ENCODE results near the gene ZMAT3. TPM values are rescaled to one million over a fixed set of nuclear protein-coding genes. Genes with fewer than 3 reads are reported as not detected.

The ZMAT3 gene
- total RNA-seq, 1 experiment from 2014 or later: 2.4 TPM

DNA sequence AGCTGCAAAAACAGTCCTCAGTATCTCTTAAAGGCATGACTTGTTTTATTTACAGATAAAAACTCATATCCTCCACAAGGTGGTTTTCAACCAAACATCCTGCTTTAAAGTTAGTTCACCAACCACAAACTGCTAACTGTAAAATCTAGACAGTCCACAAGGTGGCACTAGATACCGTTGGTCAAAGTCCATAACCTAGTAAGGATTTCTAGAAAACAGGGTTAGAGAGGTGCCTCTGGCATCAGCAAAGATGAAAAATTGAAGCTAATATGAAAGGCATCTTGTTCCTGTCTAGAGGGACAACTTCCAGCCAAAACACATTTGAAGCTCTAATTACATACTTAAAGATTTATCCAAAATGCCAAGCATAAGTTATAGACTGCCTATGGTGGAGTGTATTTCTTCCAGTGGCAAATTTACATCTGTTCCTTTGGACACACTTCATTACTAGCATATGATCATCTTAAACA is 56.0 kb downstream of the ZMAT3 start:
- Histone ChIP-seq H3K4me3 (no peak overlapping the region), H3K9me3 (no peaks in the 10 kb centered on the region)
- no peak for DNase-seq

DNA sequence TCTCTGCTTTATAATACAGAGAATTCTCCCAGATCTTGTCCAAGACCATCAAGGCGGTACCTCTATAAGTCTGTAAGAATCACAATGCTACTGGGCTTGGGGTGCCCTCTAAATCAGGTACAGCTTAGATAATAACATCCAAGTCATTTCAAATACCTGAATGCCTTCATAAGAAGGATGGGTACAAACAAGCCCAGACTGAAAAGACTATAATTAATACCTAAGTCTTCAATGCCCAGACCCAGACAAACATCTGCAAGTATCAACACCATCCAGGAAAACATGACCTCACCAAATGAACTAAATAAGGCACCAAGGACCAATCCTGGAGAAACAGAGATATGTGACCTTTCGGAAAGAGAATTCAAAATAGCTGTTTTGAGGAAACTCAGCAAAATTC is 65.9 kb downstream of the ZMAT3 start:
- H3K4me3 ChIP-seq: no peak overlapping the region
- no peaks in the 10 kb centered on the region for H3K36me3 ChIP-seq
- H3K27me3 ChIP-seq: no peaks in the 10 kb centered on the region
- no peak for DNase-seq
- peaks cover 6% of the 10 kb centered on the region; the same call in 1 of the 2 replicates for H3K9me3 ChIP-seq

More for the DNA sequence above, 56.0 kb downstream of the ZMAT3 start:
- Histone ChIP-seq H3K27me3 (no peaks in the 10 kb centered on the region), H3K36me3 (no peaks in the 10 kb centered on the region; the same call in 1 of the 2 replicates)

GRCh38 chr3:179005213-179005612 is 66.4 kb downstream of the ZMAT3 start:
- no peaks in the 10 kb centered on the region for H3K27me3 ChIP-seq
- peaks cover 6% of the 10 kb centered on the region; the same call in 1 of the 2 replicates for H3K9me3 ChIP-seq
- no peak overlapping the region for H3K4me3 ChIP-seq
- no peaks in the 10 kb centered on the region for H3K36me3 ChIP-seq
- DNase-seq: no peak

- H3K27me3 ChIP-seq: no peaks in the 10 kb centered on the region
- no peak overlapping the region for H3K4me3 ChIP-seq
- H3K36me3 ChIP-seq: no peaks in the 10 kb centered on the region
- no peak for DNase-seq
- no peaks in the 10 kb centered on the region for H3K9me3 ChIP-seq
These were observed 71.0 kb downstream of the ZMAT3 start for GRCh38 chr3:179000659-179001058.

- H3K4me3 ChIP-seq: no peak overlapping the region
- no peaks in the 10 kb centered on the region for H3K36me3 ChIP-seq
- H3K9me3 ChIP-seq: no peaks in the 10 kb centered on the region
- no peaks in the 10 kb centered on the region for H3K27me3 ChIP-seq
- DNase-seq: no peak
These were observed 71.5 kb downstream of the ZMAT3 start for GRCh38 chr3:179000144-179000543.

GRCh38 chr3:178996399-178996798 is 75.2 kb downstream of the ZMAT3 start:
- Histone ChIP-seq H3K4me3 (no peak overlapping the region), H3K9me3 (no peaks in the 10 kb centered on the region), H3K36me3 (no peaks in the 10 kb centered on the region), H3K27me3 (no peaks in the 10 kb centered on the region)
- no peak for DNase-seq

- no peak for DNase-seq
- Histone ChIP-seq H3K27me3 (no peaks in the 10 kb centered on the region), H3K36me3 (no peaks in the 10 kb centered on the region), H3K9me3 (peaks cover 28% of the 10 kb centered on the region), H3K4me3 (no peak overlapping the region)
These were observed 81.3 kb downstream of the ZMAT3 start for GRCh38 chr3:178990293-178990692.

- peaks cover 28% of the 10 kb centered on the region for H3K9me3 ChIP-seq
- no peak for DNase-seq
- H3K4me3 ChIP-seq: no peak overlapping the region
- no peaks in the 10 kb centered on the region for H3K36me3 ChIP-seq
- no peaks in the 10 kb centered on the region for H3K27me3 ChIP-seq
These were observed 81.8 kb downstream of the ZMAT3 start for GRCh38 chr3:178989821-178990220.

GRCh38 chr3:178987745-178988144 is 83.9 kb downstream of the ZMAT3 start:
- Histone ChIP-seq H3K4me3 (no peak overlapping the region), H3K27me3 (no peaks in the 10 kb centered on the region), H3K36me3 (no peaks in the 10 kb centered on the region), H3K9me3 (peaks cover 31% of the 10 kb centered on the region)
- no peak for DNase-seq

DNA sequence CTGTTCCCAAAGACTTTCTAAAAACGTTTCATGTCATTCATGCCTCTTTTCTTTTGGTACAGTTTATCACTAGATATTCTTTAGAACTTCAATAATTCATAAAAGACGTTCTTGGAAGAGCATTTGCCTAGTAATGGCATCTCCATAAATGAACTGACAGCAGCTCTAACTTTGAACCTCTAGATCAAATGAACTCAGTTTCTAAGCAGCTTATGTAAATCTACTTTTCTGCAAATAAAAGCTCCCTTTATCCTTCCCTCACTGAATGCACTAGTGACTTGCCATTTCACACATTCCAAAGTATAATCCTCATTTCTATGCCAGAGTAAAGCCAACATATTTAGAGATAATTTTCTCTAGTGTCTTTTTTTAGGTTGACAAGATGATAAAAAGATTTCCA is 85.2 kb downstream of the ZMAT3 start:
- no peaks in the 10 kb centered on the region for H3K36me3 ChIP-seq
- peaks cover 31% of the 10 kb centered on the region for H3K9me3 ChIP-seq
- DNase-seq: no peak

DNA sequence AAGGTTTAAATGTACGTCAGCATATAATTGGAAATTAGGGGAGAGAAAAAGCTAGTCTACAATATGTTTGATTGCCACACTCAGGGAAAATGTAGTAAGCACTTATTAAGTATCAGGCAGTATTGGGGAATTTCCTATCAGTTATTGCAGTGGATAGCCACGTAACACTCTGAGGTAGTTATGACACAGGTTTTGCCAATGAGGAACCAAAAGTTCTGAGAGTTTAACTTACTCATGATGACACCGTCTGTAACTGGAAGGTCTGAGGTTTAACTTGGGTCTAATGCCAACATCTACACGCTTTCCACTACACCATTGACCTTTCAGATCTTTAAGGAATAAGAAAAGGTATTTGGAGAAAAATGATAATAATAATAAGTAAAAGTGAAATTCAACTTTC is 89.5 kb downstream of the ZMAT3 start:
- H3K27me3 ChIP-seq: no peaks in the 10 kb centered on the region
- DNase-seq: no peak
- H3K9me3 ChIP-seq: peaks cover 9% of the 10 kb centered on the region
- H3K4me3 ChIP-seq: no peak overlapping the region
- no peaks in the 10 kb centered on the region for H3K36me3 ChIP-seq

More for the DNA sequence above, 85.2 kb downstream of the ZMAT3 start:
- Histone ChIP-seq H3K27me3 (no peaks in the 10 kb centered on the region), H3K4me3 (no peak overlapping the region)

- Histone ChIP-seq H3K4me3 (no peak overlapping the region), H3K36me3 (no peaks in the 10 kb centered on the region), H3K9me3 (peaks cover 4% of the 10 kb centered on the region; the same call in 1 of the 2 replicates), H3K27me3 (no peaks in the 10 kb centered on the region)
- no peak for DNase-seq
These were observed 96.3 kb downstream of the ZMAT3 start for GRCh38 chr3:178975320-178975719.

DNA sequence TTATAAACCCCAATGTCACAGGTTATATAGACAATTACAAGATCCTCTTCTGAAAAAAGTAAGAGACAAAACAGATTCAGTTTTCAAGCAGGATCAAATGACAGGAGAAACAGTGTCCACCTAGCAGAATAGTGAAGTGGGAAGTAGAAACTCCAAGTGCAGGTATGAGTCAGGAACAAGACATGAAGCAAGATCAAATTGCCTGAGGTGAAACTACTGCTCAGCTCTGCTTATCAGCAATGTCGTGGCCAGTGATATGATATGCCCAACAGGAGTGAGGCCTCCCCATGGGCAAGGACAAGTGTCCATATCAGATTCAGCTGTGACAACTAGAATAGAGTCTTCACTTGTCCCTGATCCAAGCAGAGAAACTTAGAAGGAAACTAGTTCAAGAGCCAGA is 100.0 kb downstream of the ZMAT3 start:
- Histone ChIP-seq H3K4me3 (no peak overlapping the region), H3K9me3 (peaks cover 4% of the 10 kb centered on the region; the same call in 1 of the 2 replicates), H3K27me3 (no peaks in the 10 kb centered on the region), H3K36me3 (no peaks in the 10 kb centered on the region)
- DNase-seq: no peak

GRCh38 chr3:178969004-178969700 is 102.5 kb downstream of the ZMAT3 start:
- peaks cover 4% of the 10 kb centered on the region; the same call in 1 of the 2 replicates for H3K9me3 ChIP-seq
- H3K36me3 ChIP-seq: no peaks in the 10 kb centered on the region
- DNase-seq: no peak
- H3K27me3 ChIP-seq: no peaks in the 10 kb centered on the region
- H3K4me3 ChIP-seq: no peak overlapping the region

Other genes with a start within 250 kb of the ZMAT3 start
- gene PIK3CA, start 76.5 kb upstream of the ZMAT3 start, total RNA-seq (2014; rRNA removed; shearing (Covaris generic); ENCODE audit: low replicate concordance): 17.9 TPM in 2 replicates
- 0.30 and 0.54 TPM in 2 replicates for gene KCNMB3, start 179.3 kb upstream of the ZMAT3 start, total RNA-seq (2014; rRNA removed; shearing (Covaris generic); ENCODE audit: low replicate concordance)